Measurements from ENCODE around the gene PRKRIP1. TPM values are rescaled to one million over a fixed set of nuclear protein-coding genes. Genes with fewer than 3 reads are reported as not detected.

PRKRIP1 gene
- total RNA-seq, 4 donors from 2014 or later, result 24.8 to 97.3 (median 33.6) TPM

- Histone ChIP-seq H3K9me3 (no peaks in the 10 kb centered on the region), H3K4me3 (no peak overlapping the region), H3K4me1 (peaks cover 4 to 12% (median 7%) of the 10 kb centered on the region in 4 donors), H3K27me3 (no peaks in the 10 kb centered on the region), H3K36me3 (peaks cover 0 to 16% (median 0%) of the 10 kb centered on the region in 4 donors), H3K27ac (peak overlapping the region; percentile 69 to 83 (median 77))
- no peak for TF ChIP-seq POLR2A (IDR thresholded peaks at IDR 0.05)
- TF ChIP-seq POLR2AphosphoS5 (IDR thresholded peaks at IDR 0.05), result peak in 1 of 3 donors; percentile 24
- TF ChIP-seq EP300 (IDR thresholded peaks at IDR 0.05; ENCODE audit: low read depth), result no peak
- intact Hi-C loops (cut with DNase I; ENCODE audit: low total_unique reads) (no loop called here), in situ Hi-C loops (cut with MboI; ENCODE audit: low pct_ligation_motif_present in 1 of 4, low pct_unique_long_range_greater_than_20kb in 1 of 4, low sequenced_read_pairs in 3 of 4) (no loop called here)
- WGBS, 2 donors (ENCODE audit: low coverage in 1 of 2), result 65 to 68% methylated on average over 9 to 16 of the region's 16 CpGs
- peak; percentile 72 for DNase-seq
Observed at GRCh38 chr7:102426268-102427018, 30.3 kb downstream of the PRKRIP1 start.

- 60 to 73% methylated on average over 1 to 5 of the region's 5 CpGs for WGBS, 2 donors (ENCODE audit: low coverage in 1 of 2)
- intact Hi-C loops (cut with DNase I; ENCODE audit: low total_unique reads), result no loop called here
- no peak for TF ChIP-seq POLR2AphosphoS5 (IDR thresholded peaks at IDR 0.05)
- no peak for TF ChIP-seq POLR2A (IDR thresholded peaks at IDR 0.05)
- TF ChIP-seq, protein P1, sequence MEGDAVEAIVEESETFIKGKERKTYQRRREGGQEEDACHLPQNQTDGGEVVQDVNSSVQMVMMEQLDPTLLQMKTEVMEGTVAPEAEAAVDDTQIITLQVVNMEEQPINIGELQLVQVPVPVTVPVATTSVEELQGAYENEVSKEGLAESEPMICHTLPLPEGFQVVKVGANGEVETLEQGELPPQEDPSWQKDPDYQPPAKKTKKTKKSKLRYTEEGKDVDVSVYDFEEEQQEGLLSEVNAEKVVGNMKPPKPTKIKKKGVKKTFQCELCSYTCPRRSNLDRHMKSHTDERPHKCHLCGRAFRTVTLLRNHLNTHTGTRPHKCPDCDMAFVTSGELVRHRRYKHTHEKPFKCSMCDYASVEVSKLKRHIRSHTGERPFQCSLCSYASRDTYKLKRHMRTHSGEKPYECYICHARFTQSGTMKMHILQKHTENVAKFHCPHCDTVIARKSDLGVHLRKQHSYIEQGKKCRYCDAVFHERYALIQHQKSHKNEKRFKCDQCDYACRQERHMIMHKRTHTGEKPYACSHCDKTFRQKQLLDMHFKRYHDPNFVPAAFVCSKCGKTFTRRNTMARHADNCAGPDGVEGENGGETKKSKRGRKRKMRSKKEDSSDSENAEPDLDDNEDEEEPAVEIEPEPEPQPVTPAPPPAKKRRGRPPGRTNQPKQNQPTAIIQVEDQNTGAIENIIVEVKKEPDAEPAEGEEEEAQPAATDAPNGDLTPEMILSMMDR (IDR thresholded peaks at IDR 0.05), result no peak
- TF ChIP-seq EP300 (IDR thresholded peaks at IDR 0.05; ENCODE audit: low read depth), result no peak
Observed at GRCh38 chr7:102427019-102427405, 30.8 kb downstream of the PRKRIP1 start.

DNA sequence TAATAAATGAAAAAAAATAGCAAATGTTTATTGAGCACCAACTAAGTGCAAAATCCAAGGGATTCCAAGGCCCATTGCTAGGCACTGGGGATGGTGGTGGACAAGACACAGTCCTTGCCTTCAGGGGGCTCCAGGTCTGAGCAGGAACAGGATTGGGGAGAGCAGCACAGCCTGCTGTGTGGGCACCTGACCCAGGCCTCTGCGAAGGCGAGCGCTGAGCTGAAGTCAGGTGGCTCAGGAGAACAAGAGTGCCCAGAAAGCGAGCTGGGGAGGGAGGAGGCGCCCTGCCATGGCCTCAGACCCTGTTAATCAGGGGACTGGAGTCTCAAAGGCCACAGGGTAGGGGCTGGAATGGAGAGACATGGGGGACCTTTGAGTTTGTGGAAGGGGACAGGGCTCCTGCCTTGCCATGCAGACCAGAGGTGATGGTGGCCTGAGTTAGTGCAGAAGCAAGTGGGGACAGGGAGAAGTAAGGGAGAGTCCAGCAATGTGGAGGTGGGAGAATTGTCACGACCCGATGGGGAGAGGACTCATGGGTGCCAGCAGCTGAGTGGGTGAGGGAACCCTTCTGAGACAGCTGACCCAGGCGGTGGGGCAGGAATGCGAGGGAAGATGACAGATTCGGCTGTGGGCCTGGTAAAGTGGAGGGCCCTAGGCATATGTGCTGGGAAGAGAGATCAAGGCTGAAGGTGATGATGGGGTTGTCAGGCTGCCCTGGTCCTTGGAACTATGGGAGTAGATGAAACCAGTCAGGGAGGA is 33.2 kb downstream of the PRKRIP1 start:
- no peak for DNase-seq
- 93 to 95% methylated on average over 4 to 10 of the region's 10 CpGs for WGBS, 2 donors (ENCODE audit: low coverage in 1 of 2)
- TF ChIP-seq POLR2A (IDR thresholded peaks at IDR 0.05) (no peak), EP300 (IDR thresholded peaks at IDR 0.05; ENCODE audit: low read depth) (no peak), POLR2AphosphoS5 (IDR thresholded peaks at IDR 0.05) (no peak)
- TF ChIP-seq, protein P1 (IDR thresholded peaks at IDR 0.05), result no peak
- Histone ChIP-seq H3K27me3 (no peaks in the 10 kb centered on the region), H3K27ac (no peak overlapping the region), H3K4me1 (peaks cover 14 to 33% (median 25%) of the 10 kb centered on the region in 4 donors), H3K4me3 (no peak overlapping the region), H3K36me3 (peaks cover 0 to 13% (median 0%) of the 10 kb centered on the region in 4 donors), H3K9me3 (no peaks in the 10 kb centered on the region)
- intact Hi-C loops (cut with DNase I; ENCODE audit: low total_unique reads) (no loop called here), in situ Hi-C loops (cut with MboI; ENCODE audit: low pct_ligation_motif_present in 1 of 4, low pct_unique_long_range_greater_than_20kb in 1 of 4, low sequenced_read_pairs in 3 of 4) (no loop called here)

More at GRCh38 chr7:102427019-102427405, 30.8 kb downstream of the PRKRIP1 start:
- no peaks in the 10 kb centered on the region for H3K9me3 ChIP-seq
- H3K4me3 ChIP-seq, result no peak overlapping the region
- H3K4me1 ChIP-seq, result peaks cover 9 to 18% (median 12%) of the 10 kb centered on the region in 4 donors
- peak overlapping the region; percentile 69 to 83 (median 77) for H3K27ac ChIP-seq
- in situ Hi-C loops (cut with MboI; ENCODE audit: low pct_ligation_motif_present in 1 of 4, low pct_unique_long_range_greater_than_20kb in 1 of 4, low sequenced_read_pairs in 3 of 4), result no loop called here
- peaks cover 0 to 13% (median 0%) of the 10 kb centered on the region in 4 donors for H3K36me3 ChIP-seq
- H3K27me3 ChIP-seq, result no peaks in the 10 kb centered on the region
- no peak for DNase-seq

DNA sequence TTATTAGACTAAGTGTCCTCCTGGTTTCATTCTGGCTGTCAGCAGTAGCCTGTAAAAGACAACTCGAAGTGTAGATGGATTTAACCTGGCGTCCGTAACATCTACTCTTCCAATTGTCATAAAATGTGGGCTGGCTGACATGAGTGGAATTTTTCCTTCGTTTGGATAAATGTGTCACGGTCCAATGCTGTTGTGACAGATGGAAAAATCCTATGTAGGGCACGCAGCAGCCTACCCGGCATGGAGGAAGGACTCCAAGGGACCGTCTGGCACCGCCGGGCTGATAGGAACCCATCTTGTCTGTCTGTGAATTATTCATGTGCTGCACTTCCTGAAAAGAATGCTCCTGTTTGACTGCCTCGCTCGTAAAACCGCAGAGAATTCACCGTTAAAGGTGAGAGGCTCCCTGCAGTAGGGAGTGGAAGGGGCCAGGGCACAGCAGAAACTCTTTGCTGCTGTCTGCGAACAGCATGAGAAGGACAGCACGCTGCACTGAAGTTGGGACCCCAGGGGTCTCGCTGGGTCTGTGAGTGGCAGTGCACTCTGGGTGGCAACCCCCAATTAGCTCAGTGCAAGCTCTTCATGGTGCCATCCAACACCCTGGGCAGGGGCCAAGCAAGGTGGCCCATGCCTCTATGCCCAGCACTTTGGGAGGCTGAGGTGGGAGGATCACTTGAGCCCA is 35.6 kb downstream of the PRKRIP1 start:
- Histone ChIP-seq H3K36me3 (no peaks in the 10 kb centered on the region), H3K4me1 (peaks cover 14 to 30% (median 24%) of the 10 kb centered on the region in 4 donors), H3K4me3 (no peak overlapping the region), H3K27me3 (no peaks in the 10 kb centered on the region), H3K27ac (peak overlapping the region; percentile 71 to 80 (median 75)), H3K9me3 (no peaks in the 10 kb centered on the region)
- intact Hi-C loops (cut with DNase I; ENCODE audit: low total_unique reads), result no loop called here
- TF ChIP-seq EP300 (IDR thresholded peaks at IDR 0.05; ENCODE audit: low read depth), result no peak
- peak in 1 of 3 donors; percentile 3 for TF ChIP-seq POLR2AphosphoS5 (IDR thresholded peaks at IDR 0.05)
- DNase-seq, result peak; percentile 66
- WGBS, 2 donors (ENCODE audit: low coverage in 1 of 2), result 22% methylated on average over 17 of the region's 17 CpGs; no CpG with 5 or more reads in 1 of the 2 donors
- in situ Hi-C loops (cut with MboI; ENCODE audit: low pct_ligation_motif_present in 1 of 4, low pct_unique_long_range_greater_than_20kb in 1 of 4, low sequenced_read_pairs in 3 of 4), result no loop called here
